H1 (cell line): ENCODE data around the gene HARS1. TPM values are rescaled to one million over a fixed set of nuclear protein-coding genes. Genes with fewer than 3 reads are reported as not detected.

Source experiments
- CTCF ChIA-PET: fragments of 300-600 bp; sonication (Branson Sonifier 250); formaldehyde crosslinking; loops from one replicate; lab custom pipeline; 2021; ENCODE audit not compliant: partially characterized antibody; lab: Charles Lee
- POLR2A ChIA-PET: fragments of 300-600 bp; sonication (Branson Sonifier 250); formaldehyde crosslinking; loops from one replicate; lab custom pipeline; 2021; ENCODE audit warnings: inconsistent platforms; ENCODE audit not compliant: partially characterized antibody; lab: Charles Lee
- DNase-seq, 2 experiments: peaks; one replicate each; pipeline versions ENCODE4 v3.0.0 to v3.0.0-alpha.2; 2010 to 2022; ENCODE audit warnings: low spot score in 2 of 2, low read depth in 1 of 2, mixed read lengths in 1 of 2
- FAIRE-seq: peaks from 2 replicates; lab custom pipeline; 2011; peaks lifted over from hg19 to GRCh38; lab: Jason Lieb, UNC
- H2AFZ ChIP-seq: 2 replicates; pipeline ENCODE4 v1.8.1; 2012; ENCODE audit warnings: low read length, inconsistent platforms
- H2AK5ac ChIP-seq: 2 replicates; pipeline ENCODE4 v1.6.1; 2013; ENCODE audit warnings: low read depth, low read length
- H2BK120ac ChIP-seq: replicated peaks from 2 replicates; pipeline ENCODE3; 2013; ENCODE audit warnings: low read depth, low read length, inconsistent platforms
- H2BK12ac ChIP-seq: 2 replicates; pipeline ENCODE4 v1.6.1; 2013; ENCODE audit warnings: low read depth, low read length
- H2BK15ac ChIP-seq: 2 replicates; pipeline ENCODE4 v1.6.1; 2013; ENCODE audit warnings: low read length
- H2BK20ac ChIP-seq: 2 replicates; pipeline ENCODE4 v1.6.1; 2013; ENCODE audit warnings: low read length
- H2BK5ac ChIP-seq: 2 replicates; pipeline ENCODE4 v1.6.1; 2013; ENCODE audit warnings: low read depth, low read length
- H3K14ac ChIP-seq: 2 replicates; pipeline ENCODE4 v1.6.1; 2013; ENCODE audit warnings: inconsistent platforms; ENCODE audit not compliant: insufficient read length
- H3K18ac ChIP-seq: 2 replicates; pipeline ENCODE4 v1.6.1; 2013; ENCODE audit warnings: low read length; ENCODE audit errors: extremely low read depth
- H3K23ac ChIP-seq: 2 replicates; pipeline ENCODE4 v1.6.1; 2013; ENCODE audit warnings: inconsistent platforms; ENCODE audit not compliant: insufficient read length
- H3K23me2 ChIP-seq: 2 replicates; pipeline ENCODE4 v1.6.1; 2013; ENCODE audit warnings: low read depth, low read length
- H3K27ac ChIP-seq: 2 replicates; pipeline ENCODE4 v1.6.1; 2011; ENCODE audit warnings: low read depth, low read length, inconsistent platforms
- H3K27me3 ChIP-seq, 4 experiments: replicated peaks in 1 of 4; 1 replicate in 1 of 4; 2 replicates in 3 of 4; pipeline versions ENCODE4 v1.6.1 to v1.8.1; 2011 to 2013; ENCODE audit warnings: low read length in 3 of 4, mild to moderate bottlenecking in 3 of 4, inconsistent platforms in 2 of 4, mixed read lengths in 2 of 4, moderate library complexity in 1 of 4; ENCODE audit not compliant: control insufficient read depth in 3 of 4, insufficient read depth in 3 of 4; ENCODE audit errors: extremely low read depth in 1 of 4
- H3K36me3 ChIP-seq, 4 experiments: 2 replicates each; pipeline versions ENCODE4 v1.6.1 to v1.8.1; 2011 to 2013; ENCODE audit warnings: mild to moderate bottlenecking in 4 of 4, low read length in 3 of 4, moderate library complexity in 2 of 4, control low read depth in 1 of 4, inconsistent platforms in 1 of 4; ENCODE audit not compliant: insufficient read depth in 4 of 4, control insufficient read depth in 2 of 4
- H3K4ac ChIP-seq: replicated peaks from 2 replicates; pipeline ENCODE3; 2013; ENCODE audit warnings: low read length, low read depth, mixed read lengths, inconsistent platforms; ENCODE audit not compliant: insufficient read length
- H3K4me1 ChIP-seq, 4 experiments: replicated peaks in 1 of 4; 1 replicate in 1 of 4; 2 replicates in 3 of 4; pipeline versions ENCODE4 v1.6.1 to v1.8.1; 2011 to 2013; ENCODE audit warnings: low read length in 3 of 4, inconsistent platforms in 2 of 4, mixed read lengths in 1 of 4; ENCODE audit not compliant: insufficient read depth in 4 of 4, control insufficient read depth in 3 of 4
- H3K4me2 ChIP-seq, 2 experiments: 2 replicates each; pipeline versions ENCODE4 v1.6.1 to v1.8.1; 2011 to 2013; ENCODE audit warnings: low read depth in 2 of 2, low read length in 2 of 2, control low read depth in 1 of 2, inconsistent platforms in 1 of 2, mild to moderate bottlenecking in 1 of 2; ENCODE audit not compliant: insufficient read depth in 1 of 2
- H3K4me3 ChIP-seq, 4 experiments: fragments of 200-600, 300-600 bp in 1 of 4; sonication (generic), shearing (Covaris generic), sonication (Bioruptor Twin) in 1 of 4; 2 replicates each; pipeline versions ENCODE4 v1.5.1 to v1.8.1; 2011 to 2016; ENCODE audit warnings: low read length in 4 of 4, low read depth in 3 of 4, control low read depth in 2 of 4, inconsistent platforms in 2 of 4, mild to moderate bottlenecking in 2 of 4, mixed read lengths in 1 of 4, moderate library complexity in 1 of 4; ENCODE audit not compliant: insufficient read depth in 2 of 4; ENCODE audit errors: extremely low read depth in 1 of 4
- H3K56ac ChIP-seq: replicated peaks from 2 replicates; pipeline ENCODE3; 2013; ENCODE audit warnings: low read depth, mild to moderate bottlenecking, mixed read lengths, low read length, inconsistent platforms; ENCODE audit not compliant: insufficient read length
- H3K79me1 ChIP-seq: 2 replicates; pipeline ENCODE4 v1.6.1; 2013; ENCODE audit warnings: low read depth, low read length, control low read depth
- H3K79me2 ChIP-seq, 2 experiments: 2 replicates each; pipeline versions ENCODE4 v1.6.1 to v1.8.1; 2012 to 2013; ENCODE audit warnings: low read length in 2 of 2, mild to moderate bottlenecking in 2 of 2, inconsistent platforms in 1 of 2; ENCODE audit not compliant: insufficient read depth in 2 of 2, control insufficient read depth in 1 of 2
- H3K9ac ChIP-seq, 4 experiments: replicated peaks in 1 of 4; 1 replicate in 1 of 4; 2 replicates in 3 of 4; pipeline versions ENCODE4 v1.6.1 to v1.8.1; 2011 to 2013; ENCODE audit warnings: low read depth in 3 of 4, low read length in 3 of 4, control low read depth in 2 of 4, mild to moderate bottlenecking in 2 of 4, moderate library complexity in 2 of 4, inconsistent platforms in 1 of 4; ENCODE audit errors: extremely low read depth in 1 of 4
- H3K9me3 ChIP-seq, 2 experiments: 2 replicates each; pipeline versions ENCODE4 v1.6.1 to v1.8.1; 2012 to 2013; ENCODE audit warnings: mild to moderate bottlenecking in 2 of 2, moderate library complexity in 2 of 2, control low read depth in 1 of 2, inconsistent platforms in 1 of 2, low read depth in 1 of 2, low read length in 1 of 2, mixed read lengths in 1 of 2; ENCODE audit not compliant: insufficient read depth in 2 of 2
- H4K20me1 ChIP-seq, 2 experiments: replicated peaks in 1 of 2; 2 replicates each; pipeline versions ENCODE3 to v1.8.1; 2011 to 2013; ENCODE audit warnings: inconsistent platforms in 2 of 2, low read length in 2 of 2, mild to moderate bottlenecking in 1 of 2; ENCODE audit not compliant: insufficient read depth in 2 of 2, control insufficient read depth in 1 of 2
- H4K5ac ChIP-seq: 2 replicates; pipeline ENCODE4 v1.6.1; 2013; ENCODE audit warnings: low read length, low read depth, mixed read lengths, inconsistent platforms; ENCODE audit not compliant: insufficient read length
- H4K8ac ChIP-seq: 2 replicates; pipeline ENCODE4 v1.8.0; 2013; ENCODE audit warnings: mild to moderate bottlenecking, moderate library complexity, low read length, inconsistent platforms; ENCODE audit not compliant: insufficient read depth; ENCODE audit errors: extremely low read depth
- H4K91ac ChIP-seq: replicated peaks from 2 replicates; pipeline ENCODE3; 2013; ENCODE audit warnings: low read length, mixed read lengths, inconsistent platforms; ENCODE audit not compliant: insufficient read length
- BACH1 ChIP-seq: IDR thresholded peaks from 2 replicates; pipeline ENCODE4 v1.6.1; 2012; ENCODE audit warnings: low read length, improper control_type of control experiment
- CBX5 ChIP-seq: fragments of 300-800, 300-1000 bp; sonication (generic); IDR thresholded peaks from 2 replicates; pipeline ENCODE4 v1.7.1; 2016; ENCODE audit warnings: antibody characterized with exemption, low read length, low read depth
- CREB1 ChIP-seq: IDR thresholded peaks from 2 replicates; pipeline ENCODE4 v1.6.1; 2012; ENCODE audit warnings: inconsistent platforms
- CTBP2 ChIP-seq: IDR thresholded peaks from 2 replicates; pipeline ENCODE4 v1.7.0; 2011; ENCODE audit warnings: borderline replicate concordance, mild to moderate bottlenecking, moderate library complexity, mixed read lengths, low read length; ENCODE audit not compliant: insufficient read depth, insufficient read length
- KDM1A ChIP-seq: fragments of 200-600, 300-600 bp; sonication (generic); IDR thresholded peaks from 2 replicates; pipeline ENCODE4 v1.7.1; 2016; ENCODE audit warnings: mild to moderate bottlenecking, low read length, borderline replicate concordance
- MAFK ChIP-seq: IDR thresholded peaks from 2 replicates; pipeline ENCODE4 v1.6.1; 2012; ENCODE audit warnings: low read depth, mild to moderate bottlenecking, improper control_type of control experiment, low read length
- RXRA ChIP-seq: IDR thresholded peaks from 2 replicates; pipeline ENCODE4 v1.6.1; 2011; ENCODE audit warnings: low read depth, mild to moderate bottlenecking, low read length, moderate library complexity; ENCODE audit not compliant: insufficient read depth
- SP1 ChIP-seq: IDR thresholded peaks from 2 replicates; pipeline ENCODE4 v1.6.1; 2011; ENCODE audit warnings: low read depth, low read length
- TAF1 ChIP-seq: IDR thresholded peaks from 2 replicates; pipeline ENCODE4 v1.6.1; 2011; ENCODE audit warnings: mild to moderate bottlenecking, low read depth, low read length
- ZNF274 ChIP-seq: IDR thresholded peaks from 2 replicates; pipeline ENCODE4 v1.7.0; 2012; ENCODE audit warnings: low read length, borderline replicate concordance; ENCODE audit errors: extremely low read depth
- WGBS, 2 experiments: shearing (Covaris generic) in 1 of 2; methylation state at CpG; one replicate each; pipeline versions ENCODE4 v1.1.6 to v1.1.7; 2013 to 2015; ENCODE audit warnings: low lambda C conversion rate in 2 of 2, mixed read lengths in 2 of 2, inconsistent platforms in 1 of 2, low coverage in 1 of 2, missing lambda C conversion rate in 1 of 2; ENCODE audit not compliant: insufficient replicate concordance in 2 of 2, insufficient coverage in 1 of 2, insufficient read length in 1 of 2; ENCODE audit errors: extremely low coverage in 1 of 2, missing lambda C conversion rate in 1 of 2; 5-methylcytosine and 5-hydroxymethylcytosine counted together
- polyA plus RNA-seq, 7 experiments: library from polyadenylated mRNA; depleted of rRNA in 3 of 7; stranded (reverse) in 5 of 7; unstranded in 2 of 7; fragments of >200 nt in 5 of 7; fragments of 200-250 nt in 2 of 7; gene quantifications; 1 replicate in 5 of 7; 2 replicates in 1 of 7; 4 replicates in 1 of 7; pipeline versions ENCODE4 v1.2.1 to v1.2.3, GENCODE V29; 2011 to 2013; ENCODE audit warnings: missing spikeins in 2 of 7, mixed read lengths in 2 of 7
- total RNA-seq: library from RNA; stranded (reverse); fragmentation: NEBNext Ultra II Directional; extraction: Animal tissue kit (Norgen Biotek cat#: 25700); gene quantifications from 2 replicates; pipeline ENCODE4 v1.2.1, GENCODE V29; 2021

Gene HARS1
- total and polyA plus RNA-seq, 2 of the 8 experiments (the other 6 are each of a cell fraction or from before 2014, with no cell fraction given), result 27.8 to 56.8 TPM

- Histone ChIP-seq H2AFZ (no peak overlapping the region), H3K9me3 (no peaks in the 10 kb centered on the region), H2AK5ac (no peak overlapping the region), H4K5ac (no peak overlapping the region), H3K9ac (no peak overlapping the region), H2BK15ac (no peak overlapping the region), H3K79me2 (peaks cover 0 to 31% of the 10 kb centered on the region in 2 experiments; a peak in 2 of 4 replicates), H4K8ac (no peak overlapping the region), H4K20me1 (peaks cover 1 to 2% of the 10 kb centered on the region in 2 experiments), H3K18ac (no peak overlapping the region), H2BK20ac (no peak overlapping the region), H2BK5ac (no peak overlapping the region), H3K4ac (no peak overlapping the region), H3K27me3 (no peaks in the 10 kb centered on the region), H3K27ac (no peak overlapping the region), H3K14ac (no peak overlapping the region), H3K36me3 (peaks cover 21 to 60% (median 46%) of the 10 kb centered on the region in 4 experiments), H3K4me3 (no peak overlapping the region), H4K91ac (no peak overlapping the region), H3K79me1 (peaks cover 5% of the 10 kb centered on the region), H3K4me2 (no peak overlapping the region), H2BK120ac (no peak overlapping the region), H3K56ac (no peak overlapping the region), H3K4me1 (peaks cover 0 to 4% (median 0%) of the 10 kb centered on the region in 4 experiments; a peak in 1 of 7 replicates), H2BK12ac (no peak overlapping the region), H3K23ac (no peak overlapping the region), H3K23me2 (peaks cover 7% of the 10 kb centered on the region; the same call in 1 of the 2 replicates)
- DNase-seq, result no peak
- 93% methylated on average over 4 of the region's 4 CpGs; no CpG with 5 or more reads in 1 of the 2 experiments for WGBS, 2 experiments
- ChIA-PET POLR2A (interaction anchor here (0.6 to 1.7 kb wide), 6 partner anchors 9 to 304 kb away, joined by 3 to 6 read pairs (median 4); partner anchors contain the start of genes DND1 and SRA1), CTCF (interaction anchor here (1.0 to 1.9 kb wide), 3 partner anchors 9 to 312 kb away, joined by 3 to 5 read pairs (median 5); no protein-coding TSS in a partner anchor)
- no peak for FAIRE-seq
- TF ChIP-seq BACH1 (no peak), ZNF274 (no peak), CREB1 (no peak), SP1 (no peak), KDM1A (no peak), MAFK (no peak), RXRA (no peak), CBX5 (no peak), TAF1 (no peak), CTBP2 (no peak)
Observed at GRCh38 chr5:140696891-140697492, 5.8 kb upstream of the HARS1 start.
